Keratinocyte (primary cell): ENCODE results near the gene NCOA7. TPM values are rescaled to one million over a fixed set of nuclear protein-coding genes. Genes with fewer than 3 reads are reported as not detected.

Experiments
- DNase-seq: peaks from one replicate; pipeline ENCODE4 v3.0.0-alpha.2; 2011; ENCODE audit warnings: low read depth, missing footprints, low spot score
- FAIRE-seq: peaks from 2 replicates; lab custom pipeline; 2011; peaks lifted over from hg19 to GRCh38; lab: Jason Lieb, UNC
- H2AFZ ChIP-seq: 2 replicates; pipeline ENCODE4 v1.6.0; 2012; ENCODE audit warnings: low read length, control low read depth, inconsistent platforms; ENCODE audit not compliant: control insufficient read depth
- H3K27ac ChIP-seq: 2 replicates; pipeline ENCODE4 v1.5.1; 2011; ENCODE audit warnings: low read length; ENCODE audit not compliant: control insufficient read depth, insufficient read depth
- H3K27me3 ChIP-seq: 3 replicates; pipeline ENCODE4 v1.6.0; 2011; ENCODE audit warnings: low read length; ENCODE audit not compliant: control insufficient read depth, insufficient read depth; ENCODE audit errors: extremely low read depth
- H3K36me3 ChIP-seq, 2 experiments: 2 replicates in 1 of 2; 3 replicates in 1 of 2; pipeline ENCODE4 v1.5.1; 2011; ENCODE audit warnings: low read length in 2 of 2, mild to moderate bottlenecking in 1 of 2; ENCODE audit not compliant: control insufficient read depth in 2 of 2, insufficient read depth in 2 of 2; ENCODE audit errors: extremely low read depth in 1 of 2
- H3K4me1 ChIP-seq: 3 replicates; pipeline ENCODE4 v1.5.1; 2011; ENCODE audit warnings: low read length; ENCODE audit not compliant: control insufficient read depth, insufficient read depth; ENCODE audit errors: extremely low read depth
- H3K4me2 ChIP-seq: 3 replicates; pipeline ENCODE4 v1.6.0; 2011; ENCODE audit warnings: low read depth, low read length; ENCODE audit not compliant: control insufficient read depth, insufficient read depth; ENCODE audit errors: extremely low read depth
- H3K4me3 ChIP-seq, 3 experiments: fragments of 200-600 bp in 1 of 3; sonication (generic) in 1 of 3; 2 replicates in 2 of 3; 3 replicates in 1 of 3; pipeline ENCODE4 v1.5.1; 2011 to 2016; ENCODE audit warnings: low read length in 3 of 3, mild to moderate bottlenecking in 3 of 3, control low read depth in 2 of 3, inconsistent platforms in 1 of 3, low read depth in 1 of 3, mixed read lengths in 1 of 3, mixed run types in 1 of 3, moderate library complexity in 1 of 3; ENCODE audit not compliant: control insufficient read depth in 2 of 3, insufficient read depth in 2 of 3; ENCODE audit errors: extremely low read depth in 1 of 3
- H3K79me2 ChIP-seq: 2 replicates; pipeline ENCODE4 v1.6.0; 2012; ENCODE audit warnings: low read length; ENCODE audit not compliant: control insufficient read depth, insufficient read depth
- H3K9ac ChIP-seq: 3 replicates; pipeline ENCODE4 v1.6.0; 2011; ENCODE audit warnings: low read length; ENCODE audit not compliant: control insufficient read depth, insufficient read depth; ENCODE audit errors: extremely low read depth
- H3K9me1 ChIP-seq: 3 replicates; pipeline ENCODE4 v1.6.0; 2011; ENCODE audit warnings: low read length; ENCODE audit not compliant: control insufficient read depth, insufficient read depth; ENCODE audit errors: extremely low read depth
- H3K9me3 ChIP-seq: 2 replicates; pipeline ENCODE4 v1.5.1; 2012; ENCODE audit warnings: low read depth, low read length; ENCODE audit not compliant: control insufficient read depth
- H4K20me1 ChIP-seq: 3 replicates; pipeline ENCODE4 v1.6.0; 2011; ENCODE audit warnings: low read length; ENCODE audit not compliant: control insufficient read depth, insufficient read depth; ENCODE audit errors: extremely low read depth
- EZH2 ChIP-seq: IDR thresholded peaks from one replicate; pipeline ENCODE4 v1.6.1; 2012; ENCODE audit warnings: inconsistent platforms, mild to moderate bottlenecking, low read length, moderate library complexity
- dilution Hi-C: fragments of 300-500 bp; cut with MboI; formaldehyde crosslinking; loops from one replicate; pipeline ENCODE4 v1.7.0; 2020; ENCODE audit warnings: low sequenced_read_pairs; ENCODE audit not compliant: extremely low pct_ligation_motif_present
- polyA plus RNA-seq, 5 experiments: library from polyadenylated mRNA; depleted of rRNA in 3 of 5; stranded (reverse) in 3 of 5; stranded (forward) in 1 of 5; unstranded in 1 of 5; fragments of >200 nt; gene quantifications; 1 replicate in 1 of 5; 2 replicates in 3 of 5; 3 replicates in 1 of 5; pipeline versions ENCODE4 v1.2.1 to v1.2.3, GENCODE V29; 2011 to 2012; ENCODE audit warnings: missing spikeins in 2 of 5, low read depth in 1 of 5, low replicate concordance in 1 of 5
- TF ChIP-seq, protein P1 (sequence below), 3 experiments: IDR thresholded peaks in 1 of 3; conservative IDR thresholded peaks in 1 of 3; optimal IDR thresholded peaks in 1 of 3; 2 replicates in 2 of 3; 3 replicates in 1 of 3; pipeline versions ENCODE3 to v1.5.1; 2011; ENCODE audit warnings: low read length in 3 of 3, mild to moderate bottlenecking in 3 of 3, moderate library complexity in 2 of 3, control low read depth in 1 of 3, inconsistent platforms in 1 of 3; ENCODE audit not compliant: insufficient read depth in 2 of 3; ENCODE audit errors: extremely low read depth in 1 of 3

NCOA7 gene
- polyA plus RNA-seq, 1 donor (not counting 4 experiments of a cell fraction or from before 2014, with no cell fraction given) = 20.5 TPM

DNA sequence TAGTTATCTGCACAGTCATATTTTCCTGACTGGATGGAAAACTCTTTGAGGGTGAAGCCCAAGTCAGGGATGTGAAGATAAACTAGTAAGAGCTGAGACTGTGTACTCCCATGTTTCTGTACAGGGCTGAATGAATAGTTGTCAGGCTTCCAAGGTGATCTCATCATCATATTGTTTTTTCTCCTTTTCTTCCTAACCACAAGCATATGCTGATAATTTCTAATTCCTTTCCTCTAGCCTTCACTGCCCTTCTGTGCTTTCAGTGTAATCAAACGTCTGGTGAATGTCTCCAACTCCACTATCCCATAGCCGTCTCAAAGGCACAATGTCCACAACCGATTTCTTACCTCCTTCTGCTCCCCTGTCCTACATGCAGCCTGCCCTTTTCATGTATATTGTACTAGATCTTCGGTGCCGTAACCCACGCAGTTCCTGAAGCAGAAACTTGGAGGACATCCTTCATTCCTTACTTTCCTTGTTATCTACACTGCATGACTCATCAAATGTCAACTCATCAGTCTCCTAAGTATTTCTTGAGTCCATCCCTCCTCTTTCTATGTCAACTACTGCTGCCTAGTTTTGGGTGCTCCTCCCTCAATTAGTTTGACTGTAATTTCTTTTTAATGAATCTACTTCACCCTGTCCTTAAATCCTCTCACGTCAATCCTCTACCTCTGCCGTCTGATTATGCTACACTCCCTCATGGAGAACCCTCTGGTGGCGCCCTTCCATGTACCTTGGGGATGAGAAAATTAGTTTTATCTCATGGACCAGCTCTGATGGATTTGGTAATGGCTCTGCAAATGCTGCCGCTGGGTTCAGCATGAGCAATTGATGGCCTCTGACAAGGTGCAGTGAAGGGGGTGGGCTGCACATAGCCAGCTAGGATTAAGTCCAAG is 21.9 kb downstream of the NCOA7 start:
- DNase-seq = no peak
- Histone ChIP-seq H3K27me3 (no peaks in the 10 kb centered on the region), H3K9me3 (no peaks in the 10 kb centered on the region), H3K4me3 (no peak overlapping the region), H3K4me2 (peak overlapping the region; percentile 61), H3K9ac (no peak overlapping the region), H3K36me3 (no peaks in the 10 kb centered on the region), H3K79me2 (no peaks in the 10 kb centered on the region), H3K4me1 (peaks cover 14% of the 10 kb centered on the region), H2AFZ (peak overlapping the region; percentile 57), H3K27ac (peak overlapping the region; percentile 43), H3K9me1 (no peaks in the 10 kb centered on the region), H4K20me1 (peaks cover 3% of the 10 kb centered on the region)
- peak; percentile 76 for FAIRE-seq
- dilution Hi-C loops = no loop called here
- TF ChIP-seq, protein P1, sequence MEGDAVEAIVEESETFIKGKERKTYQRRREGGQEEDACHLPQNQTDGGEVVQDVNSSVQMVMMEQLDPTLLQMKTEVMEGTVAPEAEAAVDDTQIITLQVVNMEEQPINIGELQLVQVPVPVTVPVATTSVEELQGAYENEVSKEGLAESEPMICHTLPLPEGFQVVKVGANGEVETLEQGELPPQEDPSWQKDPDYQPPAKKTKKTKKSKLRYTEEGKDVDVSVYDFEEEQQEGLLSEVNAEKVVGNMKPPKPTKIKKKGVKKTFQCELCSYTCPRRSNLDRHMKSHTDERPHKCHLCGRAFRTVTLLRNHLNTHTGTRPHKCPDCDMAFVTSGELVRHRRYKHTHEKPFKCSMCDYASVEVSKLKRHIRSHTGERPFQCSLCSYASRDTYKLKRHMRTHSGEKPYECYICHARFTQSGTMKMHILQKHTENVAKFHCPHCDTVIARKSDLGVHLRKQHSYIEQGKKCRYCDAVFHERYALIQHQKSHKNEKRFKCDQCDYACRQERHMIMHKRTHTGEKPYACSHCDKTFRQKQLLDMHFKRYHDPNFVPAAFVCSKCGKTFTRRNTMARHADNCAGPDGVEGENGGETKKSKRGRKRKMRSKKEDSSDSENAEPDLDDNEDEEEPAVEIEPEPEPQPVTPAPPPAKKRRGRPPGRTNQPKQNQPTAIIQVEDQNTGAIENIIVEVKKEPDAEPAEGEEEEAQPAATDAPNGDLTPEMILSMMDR (optimal IDR thresholded peaks at IDR 0.05 in 1 of 3, IDR thresholded peaks at IDR 0.05 in 1 of 3, conservative IDR thresholded peaks at IDR 0.05 in 1 of 3; ENCODE audit: extremely low read depth in 1 of 3, insufficient read depth in 2 of 3, low read length in 3 of 3) = no peak
- TF ChIP-seq EZH2 = no peak

DNA sequence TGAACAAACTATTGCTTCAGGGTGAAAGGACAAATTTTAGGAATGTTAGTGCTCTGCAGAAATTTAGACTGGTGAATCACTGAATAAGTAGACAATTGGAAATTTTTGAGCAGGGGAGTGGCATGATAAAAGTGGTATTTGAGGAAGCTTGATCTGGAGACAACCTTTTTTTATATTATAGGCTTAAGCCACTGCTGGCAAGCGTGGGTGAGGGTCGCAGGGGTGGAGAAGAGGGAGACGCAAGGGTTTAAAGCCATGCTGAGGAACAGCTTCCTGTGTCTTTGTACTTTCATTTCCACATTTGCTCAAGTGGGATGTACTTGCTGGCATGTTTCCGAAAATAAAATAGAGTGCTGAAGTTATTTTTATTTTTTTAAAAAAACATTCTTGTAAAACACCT is 23.7 kb downstream of the NCOA7 start:
- Histone ChIP-seq H3K4me3 (no peak overlapping the region), H3K9ac (no peak overlapping the region), H3K9me1 (no peaks in the 10 kb centered on the region), H3K4me1 (peaks cover 14% of the 10 kb centered on the region), H3K9me3 (no peaks in the 10 kb centered on the region), H3K27ac (no peak overlapping the region), H2AFZ (no peak overlapping the region), H3K27me3 (no peaks in the 10 kb centered on the region), H4K20me1 (peaks cover 3% of the 10 kb centered on the region), H3K79me2 (no peaks in the 10 kb centered on the region), H3K36me3 (no peaks in the 10 kb centered on the region), H3K4me2 (no peak overlapping the region)
- TF ChIP-seq, protein P1 (optimal IDR thresholded peaks at IDR 0.05 in 1 of 3, IDR thresholded peaks at IDR 0.05 in 1 of 3, conservative IDR thresholded peaks at IDR 0.05 in 1 of 3; ENCODE audit: extremely low read depth in 1 of 3, insufficient read depth in 2 of 3, low read length in 3 of 3) = no peak
- TF ChIP-seq EZH2 = no peak
- DNase-seq (no peak), FAIRE-seq (no peak)
- dilution Hi-C loops = no loop called here
